Activated T-helper 17 cell treated with anti-CD3 and anti-CD28 coated beads, Interleukin-2, amount 50 U/mL, for 72 hours (primary cell): Measurements from ENCODE around the gene ZNF575. TPM values are rescaled to one million over a fixed set of nuclear protein-coding genes. Genes with fewer than 3 reads are reported as not detected.

Experiments
- ATAC-seq: fragments of 150-1000 bp; cut with Tn5 transposase; replicated peaks from 2 replicates; pipeline ENCODE4 v1.10.0; 2021; ENCODE audit warnings: mild to moderate bottlenecking, moderate library complexity
- H3K27ac Mint-ChIP-seq: one replicate; pipeline ENCODE4 v1.8.0; 2022; ENCODE audit warnings: mixed read lengths
- H3K27me3 Mint-ChIP-seq: one replicate; pipeline ENCODE4 v1.8.0; 2022; ENCODE audit warnings: mixed read lengths
- H3K36me3 Mint-ChIP-seq: one replicate; pipeline ENCODE4 v1.8.0; 2022; ENCODE audit warnings: low read depth, mild to moderate bottlenecking, mixed read lengths
- H3K4me1 Mint-ChIP-seq: one replicate; pipeline ENCODE4 v1.8.0; 2022; ENCODE audit warnings: mixed read lengths
- H3K4me3 Mint-ChIP-seq: one replicate; pipeline ENCODE4 v1.8.0; 2022; ENCODE audit warnings: mild to moderate bottlenecking, mixed read lengths
- H3K9me3 Mint-ChIP-seq: one replicate; pipeline ENCODE4 v1.8.0; 2022; ENCODE audit warnings: mixed read lengths
- total RNA-seq, 2 donors: library from RNA; stranded (reverse); gene quantifications; one replicate each; pipeline ENCODE4 v1.2.3, GENCODE V29; 2022

ZNF575 gene
- total RNA-seq, result 1 to 10 TPM in 1 of 2 donors, under 1 TPM in 1; 0.86 to 1.7 TPM

- Mint-ChIP-seq H3K4me3 (peak within 1 kb of the TSS; percentile 89), H3K4me1 (peaks cover 9% of the 10 kb centered on the region), H3K36me3 (peaks cover 9% of the 10 kb centered on the region), H3K27me3 (no peaks in the 10 kb centered on the region), H3K9me3 (no peaks in the 10 kb centered on the region), H3K27ac (peak within 1 kb of the TSS; percentile 87)
- peak; percentile 62 for ATAC-seq
These were observed at the start of gene ZNF575 for GRCh38 chr19:43532962-43533545. Gene ZNF575 (plus strand): TSS chr19:43533188. CDS start chr19:43534423, 1,235 bp downstream.

GRCh38 chr19:43483281-43483680 is 49.7 kb upstream of the ZNF575 start:
- Mint-ChIP-seq H3K36me3 (peaks cover 5% of the 10 kb centered on the region), H3K27ac (no peak overlapping the region), H3K27me3 (no peaks in the 10 kb centered on the region), H3K4me3 (no peak overlapping the region), H3K9me3 (no peaks in the 10 kb centered on the region), H3K4me1 (no peaks in the 10 kb centered on the region)
- ATAC-seq, result no peak

GRCh38 chr19:43485951-43486350 is 47.0 kb upstream of the ZNF575 start:
- H3K36me3 Mint-ChIP-seq, result no peaks in the 10 kb centered on the region

GRCh38 chr19:43486412-43486811 is 46.6 kb upstream of the ZNF575 start:
- Mint-ChIP-seq H3K4me3 (no peak overlapping the region), H3K4me1 (peaks cover 5% of the 10 kb centered on the region), H3K27me3 (no peaks in the 10 kb centered on the region), H3K27ac (no peak overlapping the region), H3K9me3 (no peaks in the 10 kb centered on the region), H3K36me3 (no peaks in the 10 kb centered on the region)
- ATAC-seq, result no peak

More at GRCh38 chr19:43485951-43486350, 47.0 kb upstream of the ZNF575 start:
- Mint-ChIP-seq H3K4me3 (no peak overlapping the region), H3K27ac (no peak overlapping the region), H3K9me3 (no peaks in the 10 kb centered on the region), H3K27me3 (no peaks in the 10 kb centered on the region), H3K4me1 (peaks cover 5% of the 10 kb centered on the region)
- no peak for ATAC-seq

- Mint-ChIP-seq H3K9me3 (no peaks in the 10 kb centered on the region), H3K27ac (no peak overlapping the region), H3K4me3 (no peak overlapping the region), H3K36me3 (no peaks in the 10 kb centered on the region), H3K4me1 (peaks cover 5% of the 10 kb centered on the region), H3K27me3 (no peaks in the 10 kb centered on the region)
- no peak for ATAC-seq
These were observed 44.8 kb upstream of the ZNF575 start for GRCh38 chr19:43488179-43488578.

GRCh38 chr19:43489310-43489709 is 43.7 kb upstream of the ZNF575 start:
- peaks cover 5% of the 10 kb centered on the region for H3K4me1 Mint-ChIP-seq
- peak overlapping the region; percentile 20 for H3K27ac Mint-ChIP-seq
- no peak overlapping the region for H3K4me3 Mint-ChIP-seq
- H3K36me3 Mint-ChIP-seq, result peaks cover 2% of the 10 kb centered on the region
- no peaks in the 10 kb centered on the region for H3K27me3 Mint-ChIP-seq
- no peaks in the 10 kb centered on the region for H3K9me3 Mint-ChIP-seq
- no peak for ATAC-seq

- no peaks in the 10 kb centered on the region for H3K9me3 Mint-ChIP-seq
- peaks cover 10% of the 10 kb centered on the region for H3K36me3 Mint-ChIP-seq
- ATAC-seq, result no peak
- H3K4me3 Mint-ChIP-seq, result no peak overlapping the region
- H3K4me1 Mint-ChIP-seq, result peaks cover 5% of the 10 kb centered on the region
- H3K27me3 Mint-ChIP-seq, result no peaks in the 10 kb centered on the region
- peak overlapping the region; percentile 20 for H3K27ac Mint-ChIP-seq
These were observed 42.9 kb upstream of the ZNF575 start for GRCh38 chr19:43489979-43490599.

GRCh38 chr19:43490759-43491158 is 42.2 kb upstream of the ZNF575 start:
- no peak overlapping the region for H3K4me3 Mint-ChIP-seq
- H3K4me1 Mint-ChIP-seq, result peaks cover 5% of the 10 kb centered on the region
- no peak for ATAC-seq
- H3K9me3 Mint-ChIP-seq, result no peaks in the 10 kb centered on the region
- no peak overlapping the region for H3K27ac Mint-ChIP-seq
- H3K27me3 Mint-ChIP-seq, result no peaks in the 10 kb centered on the region
- peaks cover 17% of the 10 kb centered on the region for H3K36me3 Mint-ChIP-seq

- peaks cover 41% of the 10 kb centered on the region for H3K36me3 Mint-ChIP-seq
These were observed 37.9 kb upstream of the ZNF575 start for GRCh38 chr19:43495082-43495481.

GRCh38 chr19:43496960-43497359 is 36.0 kb upstream of the ZNF575 start:
- H3K4me3 Mint-ChIP-seq, result no peak overlapping the region
- H3K27me3 Mint-ChIP-seq, result no peaks in the 10 kb centered on the region
- peaks cover 48% of the 10 kb centered on the region for H3K36me3 Mint-ChIP-seq
- peaks cover 9% of the 10 kb centered on the region for H3K4me1 Mint-ChIP-seq
- no peak for ATAC-seq
- H3K27ac Mint-ChIP-seq, result no peak overlapping the region
- H3K9me3 Mint-ChIP-seq, result no peaks in the 10 kb centered on the region

More at GRCh38 chr19:43495082-43495481, 37.9 kb upstream of the ZNF575 start:
- Mint-ChIP-seq H3K27ac (no peak overlapping the region), H3K9me3 (no peaks in the 10 kb centered on the region), H3K4me3 (no peak overlapping the region), H3K4me1 (peaks cover 11% of the 10 kb centered on the region), H3K27me3 (no peaks in the 10 kb centered on the region)
- no peak for ATAC-seq

- H3K27ac Mint-ChIP-seq, result peak overlapping the region; percentile 18
- no peak for ATAC-seq
- H3K36me3 Mint-ChIP-seq, result peaks cover 61% of the 10 kb centered on the region
- no peaks in the 10 kb centered on the region for H3K9me3 Mint-ChIP-seq
- H3K27me3 Mint-ChIP-seq, result no peaks in the 10 kb centered on the region
- H3K4me3 Mint-ChIP-seq, result no peak overlapping the region
- H3K4me1 Mint-ChIP-seq, result peaks cover 17% of the 10 kb centered on the region
These were observed 34.6 kb upstream of the ZNF575 start for GRCh38 chr19:43498233-43498842.

- peak overlapping the region; percentile 18 for H3K27ac Mint-ChIP-seq
- H3K4me3 Mint-ChIP-seq, result no peak overlapping the region
- peaks cover 66% of the 10 kb centered on the region for H3K36me3 Mint-ChIP-seq
- H3K27me3 Mint-ChIP-seq, result no peaks in the 10 kb centered on the region
- no peak for ATAC-seq
- no peaks in the 10 kb centered on the region for H3K9me3 Mint-ChIP-seq
- H3K4me1 Mint-ChIP-seq, result peaks cover 21% of the 10 kb centered on the region
These were observed 33.9 kb upstream of the ZNF575 start for GRCh38 chr19:43499042-43499441.

- no peak for ATAC-seq
- no peaks in the 10 kb centered on the region for H3K9me3 Mint-ChIP-seq
- no peak overlapping the region for H3K27ac Mint-ChIP-seq
- H3K36me3 Mint-ChIP-seq, result peaks cover 48% of the 10 kb centered on the region
- H3K27me3 Mint-ChIP-seq, result no peaks in the 10 kb centered on the region
- H3K4me3 Mint-ChIP-seq, result no peak overlapping the region
- peaks cover 25% of the 10 kb centered on the region for H3K4me1 Mint-ChIP-seq
These were observed 31.1 kb upstream of the ZNF575 start for GRCh38 chr19:43501661-43502418.

GRCh38 chr19:43502419-43502976 is 30.5 kb upstream of the ZNF575 start:
- peaks cover 25% of the 10 kb centered on the region for H3K4me1 Mint-ChIP-seq
- H3K4me3 Mint-ChIP-seq, result peak overlapping the region; percentile 94
- no peaks in the 10 kb centered on the region for H3K9me3 Mint-ChIP-seq
- no peaks in the 10 kb centered on the region for H3K27me3 Mint-ChIP-seq
- H3K36me3 Mint-ChIP-seq, result peaks cover 43% of the 10 kb centered on the region
- ATAC-seq, result no peak
- no peak overlapping the region for H3K27ac Mint-ChIP-seq
